Liver (tissue), 9 donors: ENCODE results near the gene RPH3AL. TPM values are rescaled to one million over a fixed set of nuclear protein-coding genes. Genes with fewer than 3 reads are reported as not detected.

ENCODE experiments used
- DNase-seq: peaks from one replicate; pipeline ENCODE4 v3.0.0-alpha.2; 2017; ENCODE audit warnings: low spot score
- H3K27ac ChIP-seq, 2 donors: one replicate each; pipeline ENCODE4 v1.7.0; 2013; ENCODE audit warnings: inconsistent platforms in 2 of 2, low read length in 2 of 2, control low read depth in 1 of 2, low read depth in 1 of 2, mild to moderate bottlenecking in 1 of 2
- H3K27me3 ChIP-seq, 4 donors: one replicate each; pipeline versions ENCODE4 v1.6.1 to v1.7.0; 2013; ENCODE audit warnings: low read length in 3 of 4, inconsistent platforms in 1 of 4, mild to moderate bottlenecking in 1 of 4, moderate library complexity in 1 of 4; ENCODE audit not compliant: control insufficient read depth in 4 of 4, insufficient read depth in 4 of 4
- H3K36me3 ChIP-seq, 4 donors: one replicate each; pipeline versions ENCODE4 v1.6.1 to v1.7.0; 2013; ENCODE audit warnings: low read length in 3 of 4, mild to moderate bottlenecking in 3 of 4, low read depth in 1 of 4, moderate library complexity in 1 of 4; ENCODE audit not compliant: control insufficient read depth in 4 of 4, insufficient read depth in 3 of 4
- H3K4me1 ChIP-seq, 4 donors: one replicate each; pipeline versions ENCODE4 v1.6.1 to v1.7.0; 2013; ENCODE audit warnings: low read length in 3 of 4, mild to moderate bottlenecking in 3 of 4, moderate library complexity in 1 of 4; ENCODE audit not compliant: control insufficient read depth in 4 of 4, insufficient read depth in 4 of 4
- H3K4me3 ChIP-seq, 3 donors: one replicate each; pipeline versions ENCODE4 v1.6.1 to v1.7.0; 2013; ENCODE audit warnings: low read length in 3 of 3, control low read depth in 1 of 3, low read depth in 1 of 3, mild to moderate bottlenecking in 1 of 3
- H3K9ac ChIP-seq, 2 donors: one replicate each; pipeline ENCODE4 v1.7.0; 2013; ENCODE audit warnings: low read length in 2 of 2, mild to moderate bottlenecking in 2 of 2, moderate library complexity in 2 of 2, control low read depth in 1 of 2, low read depth in 1 of 2
- H3K9me3 ChIP-seq, 4 donors: one replicate each; pipeline versions ENCODE4 v1.6.1 to v1.7.0; 2013; ENCODE audit warnings: low read length in 3 of 4; ENCODE audit not compliant: control insufficient read depth in 4 of 4
- EGR1 ChIP-seq, 2 donors: IDR thresholded peaks; 2 replicates each; pipeline ENCODE4 v1.6.1; 2016 to 2018; ENCODE audit warnings: antibody characterized with exemption in 2 of 2, low read depth in 2 of 2
- FOXA1 ChIP-seq: IDR thresholded peaks from 2 replicates; pipeline ENCODE4 v1.6.1; 2016; ENCODE audit warnings: antibody characterized with exemption
- FOXA2 ChIP-seq: IDR thresholded peaks from 2 replicates; pipeline ENCODE4 v1.6.1; 2016; ENCODE audit warnings: antibody characterized with exemption
- GABPA ChIP-seq, 2 donors: IDR thresholded peaks in 1 of 2; conservative IDR thresholded peaks in 1 of 2; 2 replicates each; pipeline ENCODE4 v1.6.1; 2016; ENCODE audit warnings: antibody characterized with exemption in 2 of 2, mild to moderate bottlenecking in 1 of 2, moderate library complexity in 1 of 2
- HNF4A ChIP-seq, 2 donors: conservative IDR thresholded peaks; 2 replicates each; pipeline ENCODE4 v1.6.1; 2016; ENCODE audit warnings: antibody characterized with exemption in 2 of 2, mild to moderate bottlenecking in 2 of 2
- HNF4G ChIP-seq: IDR thresholded peaks from 2 replicates; pipeline ENCODE4 v1.6.1; 2016; ENCODE audit warnings: antibody characterized with exemption
- JUND ChIP-seq, 2 donors: IDR thresholded peaks; 2 replicates each; pipeline ENCODE4 v1.6.1; 2016; ENCODE audit warnings: antibody characterized with exemption in 2 of 2
- NR2F2 ChIP-seq: IDR thresholded peaks from 2 replicates; pipeline ENCODE4 v1.6.1; 2016; ENCODE audit warnings: antibody characterized with exemption
- RAD21 ChIP-seq, 2 donors: IDR thresholded peaks; 2 replicates each; pipeline ENCODE4 v1.6.1; 2016; ENCODE audit warnings: antibody characterized with exemption in 2 of 2, mild to moderate bottlenecking in 2 of 2
- RXRA ChIP-seq, 2 donors: IDR thresholded peaks; 2 replicates each; pipeline ENCODE4 v1.6.1; 2017 to 2018; ENCODE audit warnings: antibody characterized with exemption in 2 of 2, mild to moderate bottlenecking in 1 of 2
- SP1 ChIP-seq: IDR thresholded peaks from 2 replicates; pipeline ENCODE4 v1.6.1; 2018; ENCODE audit warnings: antibody characterized with exemption, mild to moderate bottlenecking
- TAF1 ChIP-seq: conservative IDR thresholded peaks from 2 replicates; pipeline ENCODE4 v1.6.1; 2016; ENCODE audit warnings: antibody characterized with exemption, mild to moderate bottlenecking
- YY1 ChIP-seq: IDR thresholded peaks from 2 replicates; pipeline ENCODE4 v1.6.1; 2016; ENCODE audit warnings: antibody characterized with exemption, mild to moderate bottlenecking
- WGBS: extraction: QIAGEN DNeasy Blood & Tissue Kit; methylation state at CpG from one replicate; pipeline ENCODE4 v1.1.7; 2013; 5-methylcytosine and 5-hydroxymethylcytosine counted together
- polyA plus RNA-seq, 2 donors: library from polyadenylated mRNA; stranded (reverse) in 1 of 2; unstranded in 1 of 2; fragments of 200-250 nt in 1 of 2; fragments of >200 nt in 1 of 2; fragmentation: Nextera tagmentation in 1 of 2; extraction: Ambion mirVana in 1 of 2; gene quantifications; one replicate each; pipeline versions ENCODE4 v1.2.1 to v1.2.3, GENCODE V29; 2013 to 2015
- total RNA-seq, 2 donors: library from RNA; depleted of rRNA; stranded (reverse); fragments of >200 nt; gene quantifications; one replicate each; pipeline ENCODE4 v1.2.3, GENCODE V29; 2014
- TF ChIP-seq, protein P1 (sequence below): IDR thresholded peaks from 2 replicates; pipeline ENCODE4 v1.6.1; 2016; ENCODE audit warnings: antibody characterized with exemption
- TF ChIP-seq, protein P2 (sequence below): IDR thresholded peaks from 2 replicates; pipeline ENCODE4 v1.6.1; 2016; ENCODE audit warnings: antibody characterized with exemption
- TF ChIP-seq, protein P3 (sequence below): IDR thresholded peaks from 2 replicates; pipeline ENCODE4 v1.6.1; 2016; ENCODE audit warnings: antibody characterized with exemption, mild to moderate bottlenecking
- TF ChIP-seq, protein P4 (sequence below): fragments of 150-350 bp; IDR thresholded peaks from 2 replicates; pipeline ENCODE4 v1.5.1; 2017; ENCODE audit warnings: improper control_type of control experiment, low read depth, low read length; ENCODE audit not compliant: missing input control
- TF ChIP-seq, protein P5 (sequence below): IDR thresholded peaks from 2 replicates; pipeline ENCODE4 v1.6.1; 2016; ENCODE audit warnings: antibody characterized with exemption
- donor health status: healthy.
- donor health status: healthy.
- donor health status: healthy.
- donor health status: healthy.
- donor health status: healthy.

RPH3AL gene
- total and polyA plus RNA-seq, 4 donors: 8.5 to 52.5 (median 13.9) TPM

DNA sequence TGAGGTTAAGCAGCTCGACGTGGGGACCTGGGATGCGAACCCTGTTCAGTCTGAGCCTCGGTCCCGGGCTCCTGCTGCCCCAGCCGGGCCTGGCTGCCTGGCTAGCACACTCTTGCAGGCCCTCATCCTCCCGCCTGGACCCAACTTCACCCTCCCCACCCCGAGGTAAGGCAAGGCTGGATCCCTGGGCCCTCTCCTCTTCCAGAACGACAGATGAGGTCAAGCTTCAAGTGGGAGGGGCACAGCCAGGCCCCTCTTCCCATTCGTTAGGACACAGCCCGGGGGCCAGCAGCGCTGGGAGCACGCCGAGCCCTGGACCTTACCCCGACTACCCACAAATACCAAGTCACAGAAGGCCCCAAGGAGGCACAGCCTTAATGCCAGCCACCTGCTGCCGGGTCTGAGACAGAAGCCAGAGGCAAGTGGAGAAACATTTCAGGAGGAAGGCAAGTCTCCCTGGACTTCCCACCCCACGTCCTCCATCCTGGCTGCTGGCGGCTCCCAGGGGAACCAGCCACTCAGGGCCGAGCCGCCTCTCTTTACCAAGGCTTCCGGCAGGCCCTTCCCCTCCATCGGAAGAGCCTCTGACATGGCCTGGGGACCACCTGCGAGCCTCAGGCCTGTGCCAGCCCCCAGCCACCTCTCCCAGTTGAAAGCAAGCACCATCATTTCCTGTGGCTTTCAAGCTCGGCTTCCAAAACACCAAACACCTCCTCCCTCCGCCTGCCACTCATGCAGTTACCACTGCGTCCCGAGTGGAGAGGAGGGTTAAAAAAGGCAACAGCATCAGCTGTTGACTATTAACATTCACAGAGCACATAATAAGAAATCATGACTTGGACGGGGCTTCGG is 59.9 kb downstream of the RPH3AL start:
- no peak overlapping the region for H3K4me3 ChIP-seq
- DNase-seq: no peak
- peaks cover 0 to 8% (median 2%) of the 10 kb centered on the region in 4 donors for H3K36me3 ChIP-seq
- WGBS: 85% methylated on average over 29 of the region's 29 CpGs
- no peaks in the 10 kb centered on the region for H3K4me1 ChIP-seq
- no peak for TF ChIP-seq GABPA (IDR thresholded peaks at IDR 0.05 in 1 of 2, conservative IDR thresholded peaks at IDR 0.05 in 1 of 2)
- TF ChIP-seq RAD21 (IDR thresholded peaks at IDR 0.05): no peak
- TF ChIP-seq HNF4A (conservative IDR thresholded peaks at IDR 0.05): no peak
- TF ChIP-seq, protein P1, sequence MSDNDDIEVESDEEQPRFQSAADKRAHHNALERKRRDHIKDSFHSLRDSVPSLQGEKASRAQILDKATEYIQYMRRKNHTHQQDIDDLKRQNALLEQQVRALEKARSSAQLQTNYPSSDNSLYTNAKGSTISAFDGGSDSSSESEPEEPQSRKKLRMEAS: no peak
- no peak for TF ChIP-seq FOXA2
- TF ChIP-seq JUND (IDR thresholded peaks at IDR 0.05): no peak
- TF ChIP-seq, protein P2, sequence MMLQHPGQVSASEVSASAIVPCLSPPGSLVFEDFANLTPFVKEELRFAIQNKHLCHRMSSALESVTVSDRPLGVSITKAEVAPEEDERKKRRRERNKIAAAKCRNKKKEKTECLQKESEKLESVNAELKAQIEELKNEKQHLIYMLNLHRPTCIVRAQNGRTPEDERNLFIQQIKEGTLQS: no peak
- TF ChIP-seq, protein P3, sequence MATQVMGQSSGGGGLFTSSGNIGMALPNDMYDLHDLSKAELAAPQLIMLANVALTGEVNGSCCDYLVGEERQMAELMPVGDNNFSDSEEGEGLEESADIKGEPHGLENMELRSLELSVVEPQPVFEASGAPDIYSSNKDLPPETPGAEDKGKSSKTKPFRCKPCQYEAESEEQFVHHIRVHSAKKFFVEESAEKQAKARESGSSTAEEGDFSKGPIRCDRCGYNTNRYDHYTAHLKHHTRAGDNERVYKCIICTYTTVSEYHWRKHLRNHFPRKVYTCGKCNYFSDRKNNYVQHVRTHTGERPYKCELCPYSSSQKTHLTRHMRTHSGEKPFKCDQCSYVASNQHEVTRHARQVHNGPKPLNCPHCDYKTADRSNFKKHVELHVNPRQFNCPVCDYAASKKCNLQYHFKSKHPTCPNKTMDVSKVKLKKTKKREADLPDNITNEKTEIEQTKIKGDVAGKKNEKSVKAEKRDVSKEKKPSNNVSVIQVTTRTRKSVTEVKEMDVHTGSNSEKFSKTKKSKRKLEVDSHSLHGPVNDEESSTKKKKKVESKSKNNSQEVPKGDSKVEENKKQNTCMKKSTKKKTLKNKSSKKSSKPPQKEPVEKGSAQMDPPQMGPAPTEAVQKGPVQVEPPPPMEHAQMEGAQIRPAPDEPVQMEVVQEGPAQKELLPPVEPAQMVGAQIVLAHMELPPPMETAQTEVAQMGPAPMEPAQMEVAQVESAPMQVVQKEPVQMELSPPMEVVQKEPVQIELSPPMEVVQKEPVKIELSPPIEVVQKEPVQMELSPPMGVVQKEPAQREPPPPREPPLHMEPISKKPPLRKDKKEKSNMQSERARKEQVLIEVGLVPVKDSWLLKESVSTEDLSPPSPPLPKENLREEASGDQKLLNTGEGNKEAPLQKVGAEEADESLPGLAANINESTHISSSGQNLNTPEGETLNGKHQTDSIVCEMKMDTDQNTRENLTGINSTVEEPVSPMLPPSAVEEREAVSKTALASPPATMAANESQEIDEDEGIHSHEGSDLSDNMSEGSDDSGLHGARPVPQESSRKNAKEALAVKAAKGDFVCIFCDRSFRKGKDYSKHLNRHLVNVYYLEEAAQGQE: no peak
- no peak for TF ChIP-seq TAF1
- no peak for TF ChIP-seq YY1
- no peak for TF ChIP-seq EGR1 (IDR thresholded peaks at IDR 0.05; ENCODE audit: low read depth in 2 of 2)
- TF ChIP-seq NR2F2: no peak
- TF ChIP-seq HNF4G: no peak
- TF ChIP-seq, protein P4, sequence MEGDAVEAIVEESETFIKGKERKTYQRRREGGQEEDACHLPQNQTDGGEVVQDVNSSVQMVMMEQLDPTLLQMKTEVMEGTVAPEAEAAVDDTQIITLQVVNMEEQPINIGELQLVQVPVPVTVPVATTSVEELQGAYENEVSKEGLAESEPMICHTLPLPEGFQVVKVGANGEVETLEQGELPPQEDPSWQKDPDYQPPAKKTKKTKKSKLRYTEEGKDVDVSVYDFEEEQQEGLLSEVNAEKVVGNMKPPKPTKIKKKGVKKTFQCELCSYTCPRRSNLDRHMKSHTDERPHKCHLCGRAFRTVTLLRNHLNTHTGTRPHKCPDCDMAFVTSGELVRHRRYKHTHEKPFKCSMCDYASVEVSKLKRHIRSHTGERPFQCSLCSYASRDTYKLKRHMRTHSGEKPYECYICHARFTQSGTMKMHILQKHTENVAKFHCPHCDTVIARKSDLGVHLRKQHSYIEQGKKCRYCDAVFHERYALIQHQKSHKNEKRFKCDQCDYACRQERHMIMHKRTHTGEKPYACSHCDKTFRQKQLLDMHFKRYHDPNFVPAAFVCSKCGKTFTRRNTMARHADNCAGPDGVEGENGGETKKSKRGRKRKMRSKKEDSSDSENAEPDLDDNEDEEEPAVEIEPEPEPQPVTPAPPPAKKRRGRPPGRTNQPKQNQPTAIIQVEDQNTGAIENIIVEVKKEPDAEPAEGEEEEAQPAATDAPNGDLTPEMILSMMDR: no peak
- no peak for TF ChIP-seq FOXA1
- no peak for TF ChIP-seq SP1
- TF ChIP-seq RXRA (IDR thresholded peaks at IDR 0.05): no peak
- TF ChIP-seq, protein P5, sequence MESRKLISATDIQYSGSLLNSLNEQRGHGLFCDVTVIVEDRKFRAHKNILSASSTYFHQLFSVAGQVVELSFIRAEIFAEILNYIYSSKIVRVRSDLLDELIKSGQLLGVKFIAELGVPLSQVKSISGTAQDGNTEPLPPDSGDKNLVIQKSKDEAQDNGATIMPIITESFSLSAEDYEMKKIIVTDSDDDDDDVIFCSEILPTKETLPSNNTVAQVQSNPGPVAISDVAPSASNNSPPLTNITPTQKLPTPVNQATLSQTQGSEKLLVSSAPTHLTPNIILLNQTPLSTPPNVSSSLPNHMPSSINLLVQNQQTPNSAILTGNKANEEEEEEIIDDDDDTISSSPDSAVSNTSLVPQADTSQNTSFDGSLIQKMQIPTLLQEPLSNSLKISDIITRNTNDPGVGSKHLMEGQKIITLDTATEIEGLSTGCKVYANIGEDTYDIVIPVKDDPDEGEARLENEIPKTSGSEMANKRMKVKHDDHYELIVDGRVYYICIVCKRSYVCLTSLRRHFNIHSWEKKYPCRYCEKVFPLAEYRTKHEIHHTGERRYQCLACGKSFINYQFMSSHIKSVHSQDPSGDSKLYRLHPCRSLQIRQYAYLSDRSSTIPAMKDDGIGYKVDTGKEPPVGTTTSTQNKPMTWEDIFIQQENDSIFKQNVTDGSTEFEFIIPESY: no peak
- no peak overlapping the region for H3K27ac ChIP-seq
- H3K9me3 ChIP-seq: no peaks in the 10 kb centered on the region
- H3K9ac ChIP-seq: no peak overlapping the region
- no peaks in the 10 kb centered on the region for H3K27me3 ChIP-seq
